Stimulated activated CD8-positive, alpha-beta memory T cell treated with anti-CD3 and anti-CD28 coated beads, Interleukin-7, amount 100 ng/mL, for 24 hours (primary cell): ENCODE results near the gene SGCB.

Experiments used
- DNase-seq: peaks from one replicate; pipeline ENCODE4 v3.0.0-alpha.2; 2020; ENCODE audit warnings: low read depth

Gene SGCB

GRCh38 chr4:52019936-52020657 is 18.0 kb downstream of the SGCB start, which contains the start of gene LRRC66:
Gene LRRC66 (minus strand): TSS chr4:52020363. CDS start chr4:52017613, 2,750 bp downstream.
- DNase-seq: no peak

- DNase-seq: no peak
Observed at GRCh38 chr4:52017814-52018213, 20.3 kb downstream of the SGCB start.

GRCh38 chr4:52016981-52017380 is 21.1 kb downstream of the SGCB start:
- DNase-seq: no peak

GRCh38 chr4:52015366-52015765 is 22.7 kb downstream of the SGCB start:
- no peak for DNase-seq

- no peak for DNase-seq
Observed at GRCh38 chr4:52014903-52015302, 23.2 kb downstream of the SGCB start.

- DNase-seq: no peak
Observed at GRCh38 chr4:52012651-52013050, 25.4 kb downstream of the SGCB start.

DNA sequence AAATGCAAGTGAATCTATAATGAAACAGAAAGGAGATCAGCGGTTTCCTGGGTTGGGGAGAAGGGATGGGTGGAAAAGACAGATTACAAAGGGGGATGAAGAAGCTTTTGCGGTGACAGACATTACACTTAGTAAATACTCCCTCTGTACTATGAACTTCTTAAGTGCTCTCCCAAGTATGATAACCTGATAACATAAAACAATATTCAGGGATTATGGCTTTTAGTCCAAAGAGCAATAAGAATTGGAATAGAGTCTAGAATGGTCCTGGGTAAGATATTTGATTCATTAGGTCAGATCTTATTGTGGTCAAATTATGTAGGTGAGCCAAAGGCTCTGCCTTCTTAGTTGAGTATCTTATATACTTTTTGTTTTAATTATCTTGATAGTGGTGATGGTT is 27.1 kb downstream of the SGCB start:
- DNase-seq: no peak

DNA sequence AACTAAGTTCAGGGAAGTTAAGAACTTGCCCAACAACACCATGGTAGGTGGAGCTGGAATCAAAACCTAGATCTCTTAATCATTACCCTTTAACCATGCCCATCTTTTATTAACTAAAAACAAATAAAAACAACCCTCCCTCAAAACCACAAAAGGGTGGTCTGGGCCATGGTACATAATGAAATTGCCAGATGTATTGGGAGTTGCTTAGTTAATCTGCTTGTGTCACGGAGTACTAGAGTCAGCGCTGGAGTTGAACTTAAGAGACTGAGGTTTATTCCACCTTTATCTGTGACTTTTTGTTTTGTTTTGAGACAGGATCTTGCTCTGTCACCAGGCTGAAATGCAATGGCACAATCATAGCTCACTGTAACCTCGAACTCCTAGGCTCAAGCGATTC is 31.2 kb downstream of the SGCB start:
- no peak for DNase-seq

- DNase-seq: no peak
Observed at GRCh38 chr4:52005604-52006273, 32.4 kb downstream of the SGCB start.

GRCh38 chr4:52004414-52004813 is 33.7 kb downstream of the SGCB start:
- no peak for DNase-seq

DNA sequence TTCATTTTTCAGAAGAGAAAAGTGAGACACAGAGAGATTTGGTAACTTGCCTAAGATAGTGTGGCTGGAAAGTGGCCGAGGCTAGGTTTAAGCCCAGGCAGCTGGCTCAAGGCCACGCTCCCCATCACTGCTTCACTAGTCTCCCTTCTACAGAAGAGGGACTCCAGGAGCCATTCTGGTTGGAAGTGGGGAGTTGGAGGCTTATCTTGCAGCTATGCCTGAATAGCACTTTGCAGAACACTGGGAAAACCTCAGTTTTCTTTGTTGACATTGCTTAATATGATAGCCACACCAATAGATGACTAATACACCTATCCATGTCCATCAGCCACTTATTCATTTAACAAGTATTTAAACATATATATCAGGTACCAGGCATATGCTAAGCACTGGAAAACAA is 36.5 kb downstream of the SGCB start:
- no peak for DNase-seq

GRCh38 chr4:51999250-51999649 is 38.8 kb downstream of the SGCB start:
- no peak for DNase-seq

GRCh38 chr4:51998837-51999236 is 39.3 kb downstream of the SGCB start:
- no peak for DNase-seq

GRCh38 chr4:51997647-51998046 is 40.5 kb downstream of the SGCB start:
- DNase-seq: no peak

DNA sequence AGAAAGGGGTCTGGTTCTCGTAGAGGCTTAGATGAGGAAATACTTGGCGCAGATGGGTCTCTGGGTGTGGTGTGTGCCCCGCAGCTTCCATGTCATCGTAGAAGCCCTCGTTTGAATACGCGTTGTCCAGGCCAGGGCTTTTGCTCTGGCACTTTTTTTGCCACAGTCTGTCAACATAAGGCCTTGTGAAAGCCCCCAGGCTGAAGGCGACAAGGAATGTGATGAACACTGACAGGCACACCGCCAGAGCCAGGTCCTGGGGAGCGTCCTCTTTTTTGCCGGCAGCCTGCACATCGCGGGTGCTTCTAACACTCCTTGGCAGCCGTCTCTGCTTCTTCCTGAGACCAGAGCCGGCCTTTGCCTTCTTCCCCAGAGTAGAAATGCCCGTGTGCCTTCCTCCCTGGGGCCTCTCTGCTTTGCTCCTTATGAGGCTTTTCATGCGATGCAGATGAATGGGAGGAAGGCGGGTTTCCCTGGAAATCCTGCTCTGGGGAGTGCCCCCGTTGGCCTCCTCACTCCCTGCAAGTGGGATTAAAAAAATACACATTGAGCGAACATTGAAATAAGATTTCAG is 42.4 kb downstream of the SGCB start:
- DNase-seq: no peak
